Measurements from ENCODE around the gene VPS72.
"Not testable (repeated sequence)": the region's sequence is repeated elsewhere in the genome, so short reads cannot be mapped to it uniquely, and the experiment has no call there.

VPS72 gene

GRCh38 chr1:151197863-151198253, 7.9 kb upstream of the VPS72 start:
- no peak overlapping the region for H4K8ac ChIP-seq (ENCODE audit: low read depth, low read length)
- peaks cover 2 to 5% of the 10 kb centered on the region in 2 donors for H3K4me1 ChIP-seq (ENCODE audit: control insufficient read depth in 2 of 2, insufficient read depth in 1 of 2, low read depth in 1 of 2, low read length in 2 of 2)
- H3K9me3 ChIP-seq (replicated peaks in 1 of 2; ENCODE audit: control insufficient read depth in 2 of 2, insufficient read depth in 1 of 2, low read depth in 1 of 2, low read length in 2 of 2) = no peaks in the 10 kb centered on the region
- H3K79me1 ChIP-seq (ENCODE audit: low read depth, low read length) = peaks cover 3% of the 10 kb centered on the region
- H3K27me3 ChIP-seq (ENCODE audit: control insufficient read depth in 3 of 3, insufficient read depth in 3 of 3, low read depth in 1 of 3, low read length in 3 of 3) = no peaks in the 10 kb centered on the region
- H2AK5ac ChIP-seq (ENCODE audit: low read depth, low read length) = no peak overlapping the region
- H3K36me3 ChIP-seq (replicated peaks in 1 of 2; ENCODE audit: control insufficient read depth in 2 of 2, insufficient read depth in 2 of 2, low read length in 2 of 2) = peaks cover 1 to 19% of the 10 kb centered on the region in 2 donors
- H3K27ac ChIP-seq (replicated peaks; ENCODE audit: low read length) = no peak overlapping the region
- no peak overlapping the region for H3K4ac ChIP-seq (ENCODE audit: low read length)
- H3K4me3 ChIP-seq (ENCODE audit: low read length in 2 of 2) = peak overlapping the region; percentile 98
- no peak overlapping the region for H3K23ac ChIP-seq (ENCODE audit: low read depth, low read length, poor library complexity)
- no CpG with 5 or more reads among the region's 10 CpGs for WGBS, 2 donors (ENCODE audit: extremely low coverage in 2 of 2, insufficient read length in 2 of 2, insufficient replicate concordance in 1 of 2)
- no peak overlapping the region for H3K9ac ChIP-seq (ENCODE audit: low read depth, low read length, poor library complexity)
- no peak overlapping the region for H3K14ac ChIP-seq (ENCODE audit: low read length)
- H2BK12ac ChIP-seq (ENCODE audit: low read length) = no peak overlapping the region
- H2BK120ac ChIP-seq (ENCODE audit: low read depth, low read length) = no peak overlapping the region
- H2BK15ac ChIP-seq (ENCODE audit: low read length) = no peak overlapping the region
- no peak overlapping the region for H2BK5ac ChIP-seq (ENCODE audit: low read length)
- peak overlapping the region; percentile 71 for H3K4me2 ChIP-seq (ENCODE audit: insufficient read depth, low read length, poor library complexity, severe bottlenecking)
- no peak overlapping the region for H4K91ac ChIP-seq (ENCODE audit: low read depth, low read length, poor library complexity)
- peak overlapping the region; percentile 82 for H2AFZ ChIP-seq (ENCODE audit: low read length)
- H3K18ac ChIP-seq (ENCODE audit: low read length) = no peak overlapping the region
- no peak for DNase-seq (ENCODE audit: low spot score)

- H3K27ac ChIP-seq (replicated peaks; ENCODE audit: low read length) = no peak overlapping the region
Observed at GRCh38 chr1:151196292-151196800, 6.3 kb upstream of the VPS72 start.

GRCh38 chr1:151194894-151195594, 5.0 kb upstream of the VPS72 start:
- H3K79me1 ChIP-seq (ENCODE audit: low read depth, low read length); H3K27ac ChIP-seq (replicated peaks; ENCODE audit: low read length); H3K14ac ChIP-seq (ENCODE audit: low read length); H3K27me3 ChIP-seq (ENCODE audit: control insufficient read depth in 3 of 3, insufficient read depth in 3 of 3, low read depth in 1 of 3, low read length in 3 of 3); H3K4ac ChIP-seq (ENCODE audit: low read length); H2BK120ac ChIP-seq (ENCODE audit: low read depth, low read length); H3K9me3 ChIP-seq (replicated peaks in 1 of 2; ENCODE audit: control insufficient read depth in 2 of 2, insufficient read depth in 1 of 2, low read depth in 1 of 2, low read length in 2 of 2); DNase-seq (ENCODE audit: low spot score); H2AK5ac ChIP-seq (ENCODE audit: low read depth, low read length); H3K36me3 ChIP-seq (replicated peaks in 1 of 2; ENCODE audit: control insufficient read depth in 2 of 2, insufficient read depth in 2 of 2, low read length in 2 of 2); H3K4me3 ChIP-seq (ENCODE audit: low read length in 2 of 2); H2BK15ac ChIP-seq (ENCODE audit: low read length); H3K23ac ChIP-seq (ENCODE audit: low read depth, low read length, poor library complexity); H2BK5ac ChIP-seq (ENCODE audit: low read length); H3K9ac ChIP-seq (ENCODE audit: low read depth, low read length, poor library complexity); H2AFZ ChIP-seq (ENCODE audit: low read length); H3K4me2 ChIP-seq (ENCODE audit: insufficient read depth, low read length, poor library complexity, severe bottlenecking); H4K91ac ChIP-seq (ENCODE audit: low read depth, low read length, poor library complexity); H2BK12ac ChIP-seq (ENCODE audit: low read length); H3K4me1 ChIP-seq (ENCODE audit: control insufficient read depth in 2 of 2, insufficient read depth in 1 of 2, low read depth in 1 of 2, low read length in 2 of 2); H4K8ac ChIP-seq (ENCODE audit: low read depth, low read length); H3K18ac ChIP-seq (ENCODE audit: low read length): not testable (repeated sequence)
- WGBS, 2 donors (ENCODE audit: extremely low coverage in 2 of 2, insufficient read length in 2 of 2, insufficient replicate concordance in 1 of 2) = no CpG with 5 or more reads among the region's 17 CpGs

More at GRCh38 chr1:151196292-151196800, 6.3 kb upstream of the VPS72 start:
- no peak overlapping the region for H3K4me3 ChIP-seq (ENCODE audit: low read length in 2 of 2)
- peaks cover 2% of the 10 kb centered on the region for H3K79me1 ChIP-seq (ENCODE audit: low read depth, low read length)
- no peak overlapping the region for H2BK15ac ChIP-seq (ENCODE audit: low read length)
- H3K4me2 ChIP-seq (ENCODE audit: insufficient read depth, low read length, poor library complexity, severe bottlenecking) = no peak overlapping the region
- H3K27me3 ChIP-seq (ENCODE audit: control insufficient read depth in 3 of 3, insufficient read depth in 3 of 3, low read depth in 1 of 3, low read length in 3 of 3) = no peaks in the 10 kb centered on the region
- no peak overlapping the region for H2AK5ac ChIP-seq (ENCODE audit: low read depth, low read length)
- WGBS, 2 donors (ENCODE audit: extremely low coverage in 2 of 2, insufficient read length in 2 of 2, insufficient replicate concordance in 1 of 2) = no CpG with 5 or more reads among the region's 14 CpGs
- peak; percentile 45 for DNase-seq (ENCODE audit: low spot score)
- H4K8ac ChIP-seq (ENCODE audit: low read depth, low read length) = no peak overlapping the region
- H3K23ac ChIP-seq (ENCODE audit: low read depth, low read length, poor library complexity) = no peak overlapping the region
- peaks cover 0 to 6% of the 10 kb centered on the region in 2 donors for H3K36me3 ChIP-seq (replicated peaks in 1 of 2; ENCODE audit: control insufficient read depth in 2 of 2, insufficient read depth in 2 of 2, low read length in 2 of 2)
- peak overlapping the region; percentile 8 for H2AFZ ChIP-seq (ENCODE audit: low read length)
- peaks cover 2 to 5% of the 10 kb centered on the region in 2 donors for H3K4me1 ChIP-seq (ENCODE audit: control insufficient read depth in 2 of 2, insufficient read depth in 1 of 2, low read depth in 1 of 2, low read length in 2 of 2)
- no peak overlapping the region for H3K18ac ChIP-seq (ENCODE audit: low read length)
- no peak overlapping the region for H3K14ac ChIP-seq (ENCODE audit: low read length)
- H3K9ac ChIP-seq (ENCODE audit: low read depth, low read length, poor library complexity) = no peak overlapping the region
- no peak overlapping the region for H4K91ac ChIP-seq (ENCODE audit: low read depth, low read length, poor library complexity)
- H2BK12ac ChIP-seq (ENCODE audit: low read length) = no peak overlapping the region
- H3K9me3 ChIP-seq (replicated peaks in 1 of 2; ENCODE audit: control insufficient read depth in 2 of 2, insufficient read depth in 1 of 2, low read depth in 1 of 2, low read length in 2 of 2) = no peaks in the 10 kb centered on the region
- no peak overlapping the region for H2BK120ac ChIP-seq (ENCODE audit: low read depth, low read length)
- no peak overlapping the region for H2BK5ac ChIP-seq (ENCODE audit: low read length)
- H3K4ac ChIP-seq (ENCODE audit: low read length) = no peak overlapping the region

- Histone ChIP-seq H2BK15ac (ENCODE audit: low read length) (no peak overlapping the region), H2BK5ac (ENCODE audit: low read length) (no peak overlapping the region), H2AFZ (ENCODE audit: low read length) (no peak overlapping the region), H3K4me2 (ENCODE audit: insufficient read depth, low read length, poor library complexity, severe bottlenecking) (no peak overlapping the region), H4K91ac (ENCODE audit: low read depth, low read length, poor library complexity) (no peak overlapping the region), H4K8ac (ENCODE audit: low read depth, low read length) (no peak overlapping the region), H3K18ac (ENCODE audit: low read length) (no peak overlapping the region), H3K4me1 (ENCODE audit: control insufficient read depth in 2 of 2, insufficient read depth in 1 of 2, low read depth in 1 of 2, low read length in 2 of 2) (peaks cover 0 to 5% of the 10 kb centered on the region in 2 donors), H3K27me3 (ENCODE audit: control insufficient read depth in 3 of 3, insufficient read depth in 3 of 3, low read depth in 1 of 3, low read length in 3 of 3) (no peaks in the 10 kb centered on the region), H3K9ac (ENCODE audit: low read depth, low read length, poor library complexity) (no peak overlapping the region), H3K4me3 (ENCODE audit: low read length in 2 of 2) (no peak overlapping the region), H2BK12ac (ENCODE audit: low read length) (no peak overlapping the region), H3K4ac (ENCODE audit: low read length) (no peak overlapping the region), H3K14ac (ENCODE audit: low read length) (no peak overlapping the region), H3K36me3 (replicated peaks in 1 of 2; ENCODE audit: control insufficient read depth in 2 of 2, insufficient read depth in 2 of 2, low read length in 2 of 2) (no peaks in the 10 kb centered on the region), H3K9me3 (replicated peaks in 1 of 2; ENCODE audit: control insufficient read depth in 2 of 2, insufficient read depth in 1 of 2, low read depth in 1 of 2, low read length in 2 of 2) (no peaks in the 10 kb centered on the region), H2AK5ac (ENCODE audit: low read depth, low read length) (no peak overlapping the region), H3K23ac (ENCODE audit: low read depth, low read length, poor library complexity) (no peak overlapping the region), H2BK120ac (ENCODE audit: low read depth, low read length) (no peak overlapping the region), H3K27ac (replicated peaks; ENCODE audit: low read length) (no peak overlapping the region), H3K79me1 (ENCODE audit: low read depth, low read length) (peaks cover under 1% of the 10 kb centered on the region)
- DNase-seq (ENCODE audit: low spot score) = no peak
- no CpG with 5 or more reads among the region's 1 CpG for WGBS, 2 donors (ENCODE audit: extremely low coverage in 2 of 2, insufficient read length in 2 of 2, insufficient replicate concordance in 1 of 2)
Observed at GRCh38 chr1:151193856-151194255, 3.9 kb upstream of the VPS72 start.
